Measurements from ENCODE around the gene SMARCD2.
"Not testable (repeated sequence)": the region's sequence is repeated elsewhere in the genome, so short reads cannot be mapped to it uniquely, and the experiment has no call there.

SMARCD2 gene

GRCh38 chr17:63842540-63843386 lies at the start of gene SMARCD2:
SMARCD2 (minus strand) TSS chr17:63842685; CDS start chr17:63842674, 11 bp downstream.
- in situ Hi-C loops (cut with HindIII; ENCODE audit: low sequenced_read_pairs) = no loop called here

GRCh38 chr17:63889026-63889848 lies 46.8 kb upstream of the SMARCD2 start:
- in situ Hi-C loops (cut with HindIII; ENCODE audit: low sequenced_read_pairs) = not testable (repeated sequence)

- in situ Hi-C loops (cut with HindIII; ENCODE audit: low sequenced_read_pairs) = not testable (repeated sequence)
These were observed 42.6 kb upstream of the SMARCD2 start for GRCh38 chr17:63885119-63885518.

- in situ Hi-C loops (cut with HindIII; ENCODE audit: low sequenced_read_pairs) = not testable (repeated sequence)
These were observed 40.2 kb upstream of the SMARCD2 start for GRCh38 chr17:63882626-63883126.

GRCh38 chr17:63881935-63882601 lies 39.6 kb upstream of the SMARCD2 start, which contains the start of gene GH2:
GH2 (minus strand) TSS chr17:63881944; CDS start chr17:63881801, 143 bp downstream.
- in situ Hi-C loops (cut with HindIII; ENCODE audit: low sequenced_read_pairs) = no loop called here

GRCh38 chr17:63881337-63881736 lies 38.9 kb upstream of the SMARCD2 start:
- in situ Hi-C loops (cut with HindIII; ENCODE audit: low sequenced_read_pairs) = not testable (repeated sequence)

GRCh38 chr17:63880706-63881105 lies 38.2 kb upstream of the SMARCD2 start:
- in situ Hi-C loops (cut with HindIII; ENCODE audit: low sequenced_read_pairs) = no loop called here

- in situ Hi-C loops (cut with HindIII; ENCODE audit: low sequenced_read_pairs) = not testable (repeated sequence)
These were observed 35.9 kb upstream of the SMARCD2 start for GRCh38 chr17:63878413-63878812.

- in situ Hi-C loops (cut with HindIII; ENCODE audit: low sequenced_read_pairs) = not testable (repeated sequence)
These were observed 32.2 kb upstream of the SMARCD2 start for GRCh38 chr17:63874693-63875092.

- in situ Hi-C loops (cut with HindIII; ENCODE audit: low sequenced_read_pairs) = not testable (repeated sequence)
These were observed 31.7 kb upstream of the SMARCD2 start for GRCh38 chr17:63874061-63874626.

- in situ Hi-C loops (cut with HindIII; ENCODE audit: low sequenced_read_pairs) = not testable (repeated sequence)
These were observed 31.1 kb upstream of the SMARCD2 start, which contains the start of gene CSH2 for GRCh38 chr17:63873577-63873976. CSH2 (minus strand) TSS chr17:63873677; CDS start chr17:63873614, 63 bp downstream.

GRCh38 chr17:63871646-63872365 lies 29.3 kb upstream of the SMARCD2 start:
- in situ Hi-C loops (cut with HindIII; ENCODE audit: low sequenced_read_pairs) = not testable (repeated sequence)

- in situ Hi-C loops (cut with HindIII; ENCODE audit: low sequenced_read_pairs) = not testable (repeated sequence)
These were observed 27.8 kb upstream of the SMARCD2 start for GRCh38 chr17:63870292-63870665.

- in situ Hi-C loops (cut with HindIII; ENCODE audit: low sequenced_read_pairs) = not testable (repeated sequence)
These were observed 27.2 kb upstream of the SMARCD2 start for GRCh38 chr17:63869491-63870291.

- in situ Hi-C loops (cut with HindIII; ENCODE audit: low sequenced_read_pairs) = not testable (repeated sequence)
These were observed 24.1 kb upstream of the SMARCD2 start for GRCh38 chr17:63866625-63867024.

- in situ Hi-C loops (cut with HindIII; ENCODE audit: low sequenced_read_pairs) = no loop called here
These were observed 16.8 kb upstream of the SMARCD2 start for GRCh38 chr17:63859257-63859656.

GRCh38 chr17:63856425-63856824 lies 13.9 kb upstream of the SMARCD2 start:
- in situ Hi-C loops (cut with HindIII; ENCODE audit: low sequenced_read_pairs) = not testable (repeated sequence)

GRCh38 chr17:63855185-63855584 lies 12.7 kb upstream of the SMARCD2 start:
- in situ Hi-C loops (cut with HindIII; ENCODE audit: low sequenced_read_pairs) = no loop called here

GRCh38 chr17:63854709-63855108 lies 12.2 kb upstream of the SMARCD2 start:
- in situ Hi-C loops (cut with HindIII; ENCODE audit: low sequenced_read_pairs) = no loop called here

Measured in DLD1 (cell line).